Stimulated activated naive CD4-positive, alpha-beta T cell (primary cell): ENCODE results near the gene TTC21A.

Experiments used
- DNase-seq, 6 experiments: peaks; one replicate each; lab custom pipeline; 2025; lab: John Stamatoyannopoulos, UW

The TTC21A gene

GRCh38 chr3:39099242-39099641, 8.2 kb upstream of the TTC21A start:
- no peak for DNase-seq

DNA sequence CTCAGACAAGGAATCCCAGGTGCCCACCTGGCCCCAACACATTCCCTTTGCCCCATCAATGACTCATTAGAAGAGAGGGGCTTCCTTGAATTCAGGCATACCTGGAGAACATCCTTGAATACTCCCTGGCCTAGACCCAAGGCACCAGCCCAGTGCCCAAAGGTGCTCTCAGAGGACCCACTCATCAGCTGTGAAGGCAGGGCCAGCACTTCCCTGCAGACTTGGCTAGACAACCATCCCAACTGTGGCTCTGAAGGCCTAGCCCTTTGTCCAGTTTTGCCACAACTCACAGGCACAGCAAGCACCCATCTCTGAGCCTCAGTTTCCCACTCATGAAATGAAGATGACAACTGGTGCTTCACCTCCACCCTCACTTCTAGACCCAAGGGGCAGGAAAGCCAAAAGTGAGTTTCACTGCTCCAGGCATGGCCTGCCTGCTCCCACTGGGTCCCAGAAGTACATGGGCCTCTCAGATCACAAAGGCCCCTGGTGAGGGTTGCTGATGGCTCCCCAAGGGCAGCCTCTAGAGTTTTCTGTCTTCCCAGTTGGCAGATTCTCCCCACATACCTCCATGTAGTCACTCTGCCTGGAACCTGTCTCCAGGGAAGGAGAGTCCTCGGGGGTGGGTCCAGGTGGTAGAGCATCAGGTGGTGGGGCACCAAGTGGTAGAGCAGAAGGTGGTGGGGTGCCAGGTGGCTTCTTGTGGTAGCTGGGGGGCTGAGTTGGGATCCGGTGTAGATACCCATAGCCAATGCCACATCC, 7.6 kb upstream of the TTC21A start:
- DNase-seq, result no peak

GRCh38 chr3:39100500-39100886, 7.0 kb upstream of the TTC21A start:
- no peak for DNase-seq

GRCh38 chr3:39101022-39101689, 6.3 kb upstream of the TTC21A start:
- DNase-seq, result peak in 4 of 6 experiments; percentile 27 to 56 (median 30)

DNA sequence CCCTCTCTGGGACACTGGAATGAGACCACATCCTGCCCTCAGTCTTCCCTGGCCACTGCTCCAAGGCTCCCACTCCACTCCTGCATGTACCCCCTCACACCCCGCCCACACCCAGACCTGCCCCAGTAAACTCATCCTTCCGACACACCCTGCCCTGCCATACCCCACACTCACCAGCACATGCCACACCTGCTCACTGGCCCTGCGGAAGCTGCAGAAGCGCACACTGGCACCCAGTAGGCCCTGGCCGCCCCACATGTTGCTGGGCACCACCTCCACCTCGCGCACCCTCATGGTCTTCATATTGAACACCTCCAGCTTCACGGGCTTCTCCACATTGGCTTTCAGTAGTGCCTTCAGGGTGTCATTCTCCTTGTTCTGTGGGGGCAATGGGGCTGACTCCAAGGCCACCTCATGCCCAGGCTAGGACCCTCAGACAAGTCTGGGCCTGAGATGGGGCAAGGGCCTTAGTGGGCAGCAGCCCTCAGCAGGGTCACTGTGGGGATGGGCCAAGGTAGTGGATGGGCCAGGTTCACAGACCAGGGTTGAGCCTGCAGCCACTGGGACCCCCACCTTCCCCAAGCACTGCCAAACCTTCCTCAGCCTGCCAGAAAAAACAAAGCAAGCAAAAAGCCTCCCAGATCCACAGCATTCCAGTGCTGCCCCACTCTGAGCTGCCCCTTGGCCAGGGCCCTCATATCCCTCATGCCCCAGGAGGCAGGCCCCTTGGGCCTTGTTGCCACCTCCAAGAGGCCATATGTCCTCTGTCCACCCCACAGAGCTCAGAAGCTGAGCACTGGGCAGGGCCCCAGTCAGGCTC, 4.8 kb upstream of the TTC21A start:
- DNase-seq, result no peak

GRCh38 chr3:39103324-39103693, 4.2 kb upstream of the TTC21A start:
- no peak for DNase-seq

GRCh38 chr3:39103791-39104552, 3.5 kb upstream of the TTC21A start:
- DNase-seq, result no peak

DNA sequence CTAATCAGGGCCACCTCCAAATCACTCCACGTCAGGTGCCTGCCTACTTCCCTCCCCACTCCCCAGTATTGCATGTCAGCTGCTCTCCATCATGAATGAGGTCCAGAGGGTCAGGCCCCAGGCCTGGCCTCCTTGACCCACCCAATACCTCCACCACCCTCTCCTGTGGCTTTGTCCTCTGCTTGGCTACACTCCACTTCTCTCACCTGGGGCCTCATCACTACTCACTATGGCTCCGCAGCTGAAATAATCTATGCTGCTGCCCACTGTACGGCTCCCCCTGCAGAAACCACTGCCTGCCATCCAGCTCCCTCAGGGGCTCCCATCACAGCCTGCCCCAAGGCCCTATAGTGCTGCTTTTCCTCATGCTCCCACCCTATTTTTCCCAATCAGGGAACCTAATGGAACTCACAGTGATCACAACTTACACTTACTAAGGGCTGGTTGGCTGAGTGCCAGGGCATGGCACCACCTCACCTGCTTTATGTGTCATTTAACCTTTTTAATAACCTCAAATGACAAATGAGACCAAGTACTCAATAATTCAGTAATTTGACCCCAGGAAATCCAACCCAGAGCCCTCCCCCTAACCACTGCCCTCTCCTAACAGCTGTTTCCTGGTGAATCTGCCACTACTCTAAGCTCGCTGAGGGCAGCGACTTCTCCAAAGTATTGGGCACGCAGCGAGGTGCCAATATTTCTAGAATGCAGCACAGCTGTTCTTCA, 2.4 kb upstream of the TTC21A start:
- peak in 1 of 6 experiments; percentile 33 for DNase-seq

DNA sequence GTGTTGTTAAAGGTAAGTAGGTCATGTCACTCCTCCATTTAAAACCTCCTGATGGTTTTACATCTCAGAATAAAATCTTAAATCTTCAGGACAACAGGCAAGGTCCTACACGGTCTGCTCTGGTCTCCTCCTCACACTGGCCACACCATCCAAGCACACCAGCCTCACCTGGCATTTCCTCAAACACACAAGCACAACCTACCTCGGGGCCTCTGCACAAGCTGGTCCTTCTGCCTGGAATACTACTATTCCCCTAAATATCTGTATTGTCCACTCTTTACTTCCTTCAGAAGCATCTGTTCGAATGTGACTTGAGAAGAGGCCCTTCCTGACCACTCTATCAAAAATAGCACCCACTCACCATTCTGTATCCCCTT, 1.8 kb upstream of the TTC21A start:
- no peak for DNase-seq

DNA sequence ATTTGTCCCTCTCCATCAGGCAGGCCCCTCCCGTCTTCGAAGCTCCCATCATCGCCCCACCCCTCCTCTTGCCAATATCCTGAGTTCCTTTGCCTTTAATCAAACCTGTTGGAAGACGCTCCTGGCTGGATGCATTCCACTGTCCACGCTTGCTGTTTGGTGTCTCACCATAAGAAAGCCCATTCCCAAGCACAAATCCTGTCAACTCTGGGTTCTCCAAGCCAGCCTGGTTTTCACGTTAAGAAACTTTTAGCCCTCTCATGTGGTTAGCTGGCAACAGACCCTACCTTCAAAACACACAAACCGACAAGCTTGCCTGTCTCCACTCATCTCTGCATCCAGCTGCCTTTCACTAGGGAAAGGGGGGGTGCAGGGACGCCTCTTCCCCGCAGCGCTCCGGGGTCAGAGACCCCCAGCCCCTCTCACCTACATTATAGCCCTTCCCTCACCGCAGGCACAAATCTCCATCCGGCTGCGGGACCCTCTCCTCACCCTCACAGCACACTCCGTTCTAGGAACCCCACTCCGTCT, 1.1 kb upstream of the TTC21A start:
- peak in 1 of 6 experiments; percentile 24 for DNase-seq

GRCh38 chr3:39106851-39107387, 561 bp upstream of the TTC21A start:
- no peak for DNase-seq

GRCh38 chr3:39108200-39108710, 775 bp downstream of the TTC21A start:
- peak in 2 of 6 experiments; percentile 37 to 39 for DNase-seq

GRCh38 chr3:39109086-39109485, 1.6 kb downstream of the TTC21A start:
- no peak for DNase-seq

GRCh38 chr3:39110041-39110639, 2.7 kb downstream of the TTC21A start:
- no peak for DNase-seq

GRCh38 chr3:39112113-39112512, 4.6 kb downstream of the TTC21A start:
- no peak for DNase-seq

GRCh38 chr3:39112535-39112934, 5.1 kb downstream of the TTC21A start:
- no peak for DNase-seq

- no peak for DNase-seq
Observed at GRCh38 chr3:39113291-39113690, 5.8 kb downstream of the TTC21A start.

- no peak for DNase-seq
Observed at GRCh38 chr3:39114456-39114855, 7.0 kb downstream of the TTC21A start.

DNA sequence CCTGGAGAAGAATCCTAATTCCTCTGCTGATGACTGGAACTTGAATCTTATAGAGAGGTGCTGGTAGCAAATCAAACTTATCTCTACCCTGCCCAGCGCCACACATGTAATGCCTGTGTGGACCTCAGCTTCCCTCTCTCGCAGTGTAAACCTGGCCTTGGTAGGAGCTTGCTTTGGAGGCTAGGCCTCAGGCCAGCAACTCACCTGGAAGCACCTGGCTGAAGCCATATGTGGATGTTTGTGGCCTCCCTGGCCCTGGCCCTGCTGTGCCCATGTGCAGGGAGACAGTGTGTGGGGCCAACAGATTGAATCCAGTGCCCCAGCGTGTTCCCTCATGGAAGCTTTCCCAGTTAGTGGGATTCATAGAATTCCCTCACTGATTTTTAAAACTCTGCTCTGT, 8.4 kb downstream of the TTC21A start:
- no peak for DNase-seq

DNA sequence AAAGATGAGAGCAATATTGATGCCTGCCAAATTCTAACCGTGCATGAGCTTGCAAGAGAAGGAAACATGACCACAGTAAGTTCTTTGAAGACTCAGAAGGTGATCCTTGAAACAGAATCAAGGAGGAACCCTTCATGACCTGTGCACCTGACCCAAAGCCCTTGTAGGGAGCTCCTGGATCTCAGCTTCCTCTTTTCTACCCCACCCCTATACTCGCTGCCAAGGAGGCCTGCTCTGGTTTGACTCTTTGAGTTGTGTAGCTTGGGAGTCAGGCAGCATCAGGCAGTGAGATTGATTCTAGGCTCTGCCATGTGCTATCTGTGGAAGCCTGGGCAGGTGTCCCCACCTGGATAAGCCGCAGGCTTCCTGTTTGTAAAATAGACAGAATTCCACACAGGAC, 10.6 kb downstream of the TTC21A start:
- no peak for DNase-seq
